Ishikawa (cell line): ENCODE results near the gene ADH7.

Source experiments
- CEBPB ChIP-seq: IDR thresholded peaks from 2 replicates; pipeline ENCODE4 v1.6.1; 2012
- CREB1 ChIP-seq: IDR thresholded peaks from 2 replicates; pipeline ENCODE4 v1.6.1; 2012; ENCODE audit warnings: low read depth
- EGR1 ChIP-seq: IDR thresholded peaks from 2 replicates; pipeline ENCODE4 v1.6.1; 2012
- EP300 ChIP-seq: IDR thresholded peaks from 2 replicates; pipeline ENCODE4 v1.6.1; 2012; ENCODE audit warnings: borderline replicate concordance
- FOXM1 ChIP-seq: IDR thresholded peaks from 2 replicates; pipeline ENCODE4 v1.6.1; 2012; ENCODE audit warnings: low read depth, borderline replicate concordance
- MAX ChIP-seq: IDR thresholded peaks from 2 replicates; pipeline ENCODE4 v1.6.1; 2012
- RAD21 ChIP-seq: IDR thresholded peaks from 2 replicates; pipeline ENCODE4 v1.6.1; 2012; ENCODE audit warnings: low read depth
- TAF1 ChIP-seq: IDR thresholded peaks from 2 replicates; pipeline ENCODE4 v1.6.1; 2012; ENCODE audit warnings: low read depth, mild to moderate bottlenecking
- USF1 ChIP-seq: IDR thresholded peaks from 2 replicates; pipeline ENCODE4 v1.6.1; 2012
- YY1 ChIP-seq: IDR thresholded peaks from 2 replicates; pipeline ENCODE4 v1.6.1; 2012; ENCODE audit warnings: low read depth
- TF ChIP-seq, protein P1 (sequence below): IDR thresholded peaks from 2 replicates; pipeline ENCODE4 v1.6.1; 2012; ENCODE audit warnings: low read depth, mild to moderate bottlenecking

- TF ChIP-seq USF1 (no peak), YY1 (no peak), RAD21 (no peak), EP300 (no peak), MAX (no peak), FOXM1 (no peak), EGR1 (no peak), TAF1 (no peak), CEBPB (no peak), CREB1 (no peak)
- TF ChIP-seq, protein P1, sequence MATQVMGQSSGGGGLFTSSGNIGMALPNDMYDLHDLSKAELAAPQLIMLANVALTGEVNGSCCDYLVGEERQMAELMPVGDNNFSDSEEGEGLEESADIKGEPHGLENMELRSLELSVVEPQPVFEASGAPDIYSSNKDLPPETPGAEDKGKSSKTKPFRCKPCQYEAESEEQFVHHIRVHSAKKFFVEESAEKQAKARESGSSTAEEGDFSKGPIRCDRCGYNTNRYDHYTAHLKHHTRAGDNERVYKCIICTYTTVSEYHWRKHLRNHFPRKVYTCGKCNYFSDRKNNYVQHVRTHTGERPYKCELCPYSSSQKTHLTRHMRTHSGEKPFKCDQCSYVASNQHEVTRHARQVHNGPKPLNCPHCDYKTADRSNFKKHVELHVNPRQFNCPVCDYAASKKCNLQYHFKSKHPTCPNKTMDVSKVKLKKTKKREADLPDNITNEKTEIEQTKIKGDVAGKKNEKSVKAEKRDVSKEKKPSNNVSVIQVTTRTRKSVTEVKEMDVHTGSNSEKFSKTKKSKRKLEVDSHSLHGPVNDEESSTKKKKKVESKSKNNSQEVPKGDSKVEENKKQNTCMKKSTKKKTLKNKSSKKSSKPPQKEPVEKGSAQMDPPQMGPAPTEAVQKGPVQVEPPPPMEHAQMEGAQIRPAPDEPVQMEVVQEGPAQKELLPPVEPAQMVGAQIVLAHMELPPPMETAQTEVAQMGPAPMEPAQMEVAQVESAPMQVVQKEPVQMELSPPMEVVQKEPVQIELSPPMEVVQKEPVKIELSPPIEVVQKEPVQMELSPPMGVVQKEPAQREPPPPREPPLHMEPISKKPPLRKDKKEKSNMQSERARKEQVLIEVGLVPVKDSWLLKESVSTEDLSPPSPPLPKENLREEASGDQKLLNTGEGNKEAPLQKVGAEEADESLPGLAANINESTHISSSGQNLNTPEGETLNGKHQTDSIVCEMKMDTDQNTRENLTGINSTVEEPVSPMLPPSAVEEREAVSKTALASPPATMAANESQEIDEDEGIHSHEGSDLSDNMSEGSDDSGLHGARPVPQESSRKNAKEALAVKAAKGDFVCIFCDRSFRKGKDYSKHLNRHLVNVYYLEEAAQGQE: no peak
Measured at GRCh38 chr4:99471349-99471748, 36.2 kb upstream of the ADH7 start.
